Subcutaneous adipose tissue (tissue), 4 donors: Measurements from ENCODE around the gene OCIAD1. TPM values are rescaled to one million over a fixed set of nuclear protein-coding genes. Genes with fewer than 3 reads are reported as not detected.

ENCODE experiments used
- total RNA-seq, 4 donors: library from RNA; depleted of rRNA; stranded (reverse); fragments of >200 nt; gene quantifications; one replicate each; pipeline ENCODE4 v1.1.0, GENCODE V29; 2016
- TF ChIP-seq, protein P1 (sequence below): fragments of 450-650 bp; IDR thresholded peaks from one replicate; pipeline ENCODE4 v1.5.1; 2016; ENCODE audit warnings: low read depth, mild to moderate bottlenecking, control low read depth, antibody characterized with exemption, moderate library complexity

OCIAD1 gene
- total RNA-seq, 4 donors from 2014 or later = 86.3 to 122 (median 91.1) TPM

DNA sequence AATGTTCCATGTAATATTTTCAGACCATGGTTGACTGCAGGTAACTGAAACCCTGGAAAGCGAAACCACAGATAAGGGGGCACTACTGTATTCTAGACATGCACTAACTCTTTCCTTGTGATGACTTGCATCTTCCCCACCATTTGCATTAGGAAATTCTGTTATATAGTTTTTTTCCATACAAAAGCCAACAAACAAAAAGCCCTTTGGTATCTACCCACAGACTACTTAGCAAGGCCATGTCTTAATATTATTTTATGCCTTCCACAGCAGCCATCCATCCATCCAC, 23.5 kb downstream of the OCIAD1 start:
- TF ChIP-seq, protein P1, sequence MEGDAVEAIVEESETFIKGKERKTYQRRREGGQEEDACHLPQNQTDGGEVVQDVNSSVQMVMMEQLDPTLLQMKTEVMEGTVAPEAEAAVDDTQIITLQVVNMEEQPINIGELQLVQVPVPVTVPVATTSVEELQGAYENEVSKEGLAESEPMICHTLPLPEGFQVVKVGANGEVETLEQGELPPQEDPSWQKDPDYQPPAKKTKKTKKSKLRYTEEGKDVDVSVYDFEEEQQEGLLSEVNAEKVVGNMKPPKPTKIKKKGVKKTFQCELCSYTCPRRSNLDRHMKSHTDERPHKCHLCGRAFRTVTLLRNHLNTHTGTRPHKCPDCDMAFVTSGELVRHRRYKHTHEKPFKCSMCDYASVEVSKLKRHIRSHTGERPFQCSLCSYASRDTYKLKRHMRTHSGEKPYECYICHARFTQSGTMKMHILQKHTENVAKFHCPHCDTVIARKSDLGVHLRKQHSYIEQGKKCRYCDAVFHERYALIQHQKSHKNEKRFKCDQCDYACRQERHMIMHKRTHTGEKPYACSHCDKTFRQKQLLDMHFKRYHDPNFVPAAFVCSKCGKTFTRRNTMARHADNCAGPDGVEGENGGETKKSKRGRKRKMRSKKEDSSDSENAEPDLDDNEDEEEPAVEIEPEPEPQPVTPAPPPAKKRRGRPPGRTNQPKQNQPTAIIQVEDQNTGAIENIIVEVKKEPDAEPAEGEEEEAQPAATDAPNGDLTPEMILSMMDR = no peak

DNA sequence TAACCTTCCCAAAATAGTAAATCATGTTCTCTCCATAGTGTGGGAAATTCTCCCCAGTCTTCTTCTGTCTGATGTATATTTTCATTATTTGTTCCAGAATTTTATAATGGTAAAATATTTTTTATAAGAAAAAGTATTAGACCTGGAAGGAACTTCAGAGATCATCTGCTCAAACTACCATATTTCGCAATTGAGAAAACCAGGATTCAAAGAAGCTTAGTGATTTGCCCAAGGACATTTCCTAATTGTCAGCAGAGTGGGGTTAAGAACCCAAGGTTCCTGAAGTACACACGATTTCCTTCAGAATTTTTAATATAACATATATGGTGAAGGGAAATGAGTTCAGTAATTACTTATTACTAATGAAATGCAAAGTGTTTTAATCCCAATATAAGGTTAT, 24.1 kb downstream of the OCIAD1 start:
- TF ChIP-seq, protein P1 = no peak

DNA sequence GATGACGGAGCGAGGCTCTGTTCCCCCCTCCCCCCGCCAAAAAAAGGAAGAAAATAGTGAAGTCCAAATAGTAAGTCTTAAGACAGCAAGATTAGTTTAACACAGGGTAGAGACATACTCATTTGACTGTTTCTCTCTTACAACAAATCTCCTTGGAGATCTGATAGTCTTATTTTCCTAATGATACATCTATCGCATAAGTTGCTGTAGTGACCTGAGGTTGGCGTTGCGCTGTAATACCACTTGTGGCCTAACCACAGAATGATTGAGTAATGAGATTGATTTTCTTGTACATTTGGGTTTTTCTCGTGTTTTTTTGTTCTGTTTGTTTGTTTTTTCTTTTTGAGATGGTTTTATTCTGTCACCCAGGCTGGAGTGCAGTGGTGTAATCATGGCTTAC, 27.2 kb downstream of the OCIAD1 start:
- TF ChIP-seq, protein P1 = no peak

GRCh38 chr4:48862038-48862437, 31.1 kb downstream of the OCIAD1 start:
- TF ChIP-seq, protein P1 = no peak

GRCh38 chr4:48862661-48863060, 31.8 kb downstream of the OCIAD1 start:
- TF ChIP-seq, protein P1 = no peak

GRCh38 chr4:48863728-48864127, 32.8 kb downstream of the OCIAD1 start:
- TF ChIP-seq, protein P1 = no peak

DNA sequence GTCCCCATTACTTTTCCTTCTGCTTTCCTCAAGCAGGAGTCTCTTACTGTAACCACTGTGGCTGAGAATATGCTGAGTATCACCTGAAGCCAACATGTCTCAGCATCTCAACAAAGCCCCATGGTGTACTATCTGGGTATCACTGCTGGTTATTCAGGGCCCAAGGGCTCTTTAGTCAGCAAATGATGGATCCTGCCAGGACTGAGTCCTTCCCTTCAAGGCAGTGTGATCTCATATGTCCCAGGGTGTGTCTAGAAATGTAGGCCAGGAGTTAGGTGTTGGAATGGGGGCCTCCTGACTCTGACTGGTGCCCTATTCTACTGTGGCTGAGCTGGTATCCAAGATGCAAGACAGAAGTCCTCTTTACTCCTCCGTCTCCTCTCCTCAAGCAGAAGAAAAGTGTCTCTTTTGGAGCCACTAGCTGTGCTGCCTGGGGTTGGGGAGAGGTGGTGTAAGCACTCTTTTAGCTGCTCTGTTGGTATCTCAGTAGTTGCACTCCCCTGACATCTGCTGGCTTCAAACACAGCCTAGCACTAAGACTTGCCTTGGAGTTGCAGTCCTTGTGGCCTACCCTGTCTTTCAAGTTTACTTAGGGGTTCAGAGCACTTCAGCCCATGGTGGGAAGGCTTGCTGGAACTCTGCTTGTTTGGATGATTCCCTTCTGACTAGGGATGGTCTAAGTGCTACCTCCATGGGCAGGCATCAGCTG, 47.1 kb downstream of the OCIAD1 start:
- TF ChIP-seq, protein P1 = no peak
